SK-N-SH treated with all-trans-retinoic acid at 6 μM for 48 hours (cell line): ENCODE measurements around the gene PGPEP1.

Source experiments
- ATAC-seq: fragments of 200-7000 bp; cut with Tn5 transposase; 3 replicates; pipeline ENCODE4 v1.9.1; 2020; ENCODE audit warnings: mild to moderate bottlenecking, moderate library complexity
- BACH2 ChIP-seq: fragments of 250-450 bp; sonication (Bioruptor Pico); IDR thresholded peaks from 2 replicates; pipeline ENCODE4 v1.9.0; 2021; ENCODE audit warnings: mild to moderate bottlenecking, borderline replicate concordance
- CSDC2 ChIP-seq: fragments of 250-450 bp; sonication (Bioruptor Pico); IDR thresholded peaks from 2 replicates; pipeline ENCODE4 v1.5.0; 2020; ENCODE audit warnings: mild to moderate bottlenecking, moderate library complexity
- ESRRG ChIP-seq: fragments of 250-450 bp; sonication (Bioruptor Pico); IDR thresholded peaks from 2 replicates; pipeline ENCODE4 v1.6.1; 2021; ENCODE audit warnings: mild to moderate bottlenecking
- GLIS3 ChIP-seq: fragments of 250-450 bp; sonication (Bioruptor Pico); IDR thresholded peaks from 2 replicates; pipeline ENCODE4 v1.5.0; 2020; ENCODE audit warnings: mild to moderate bottlenecking, moderate library complexity
- ISL1 ChIP-seq: fragments of 250-450 bp; sonication (Bioruptor Pico); IDR thresholded peaks from 2 replicates; pipeline ENCODE4 v2.1.2; 2022; ENCODE audit warnings: mild to moderate bottlenecking, moderate library complexity
- OSR1 ChIP-seq: fragments of 250-450 bp; sonication (Bioruptor Pico); IDR thresholded peaks from 2 replicates; pipeline ENCODE4 v1.8.0; 2022; ENCODE audit warnings: moderate library complexity, mild to moderate bottlenecking, inconsistent platforms
- PPARA ChIP-seq: fragments of 250-450 bp; sonication (Bioruptor Pico); IDR thresholded peaks from 2 replicates; pipeline ENCODE4 v1.5.0; 2020; ENCODE audit warnings: mild to moderate bottlenecking, borderline replicate concordance
- TCF4 ChIP-seq: fragments of 250-450 bp; sonication (Bioruptor Pico); IDR thresholded peaks from 2 replicates; pipeline ENCODE4 v1.8.0; 2021; ENCODE audit warnings: mild to moderate bottlenecking, moderate library complexity, borderline replicate concordance
- TOX ChIP-seq: fragments of 250-450 bp; sonication (Bioruptor Pico); IDR thresholded peaks from 2 replicates; pipeline ENCODE4 v1.8.0; 2021; ENCODE audit warnings: mild to moderate bottlenecking, moderate library complexity, borderline replicate concordance
- ZC3H10 ChIP-seq: fragments of 250-450 bp; sonication (Bioruptor Pico); IDR thresholded peaks from 2 replicates; pipeline ENCODE4 v1.5.1; 2021; ENCODE audit warnings: mild to moderate bottlenecking, moderate library complexity
- ZFP3 ChIP-seq: fragments of 250-450 bp; sonication (Bioruptor Pico); IDR thresholded peaks from 2 replicates; pipeline ENCODE4 v1.5.0; 2020; ENCODE audit warnings: mild to moderate bottlenecking, moderate library complexity
- ZFP30 ChIP-seq: fragments of 450-650 bp; formaldehyde crosslinking; IDR thresholded peaks from 2 replicates; pipeline ENCODE4 v1.5.0; 2022; ENCODE audit warnings: mild to moderate bottlenecking, moderate library complexity
- ZNF565 ChIP-seq: fragments of 450-650 bp; formaldehyde crosslinking; conservative IDR thresholded peaks from 2 replicates; pipeline ENCODE4 v1.5.0; 2020; ENCODE audit warnings: low read depth, mild to moderate bottlenecking, moderate library complexity
- ZNF70 ChIP-seq: fragments of 450-650 bp; formaldehyde crosslinking; IDR thresholded peaks from 2 replicates; pipeline ENCODE4 v1.5.0; 2020; ENCODE audit warnings: mild to moderate bottlenecking, moderate library complexity
- ZNF8 ChIP-seq: fragments of 450-650 bp; formaldehyde crosslinking; IDR thresholded peaks from 2 replicates; pipeline ENCODE4 v1.5.0; 2020; ENCODE audit warnings: mild to moderate bottlenecking, moderate library complexity
- TF ChIP-seq, protein P1 (sequence below): fragments of 250-450 bp; sonication (Bioruptor Pico); IDR thresholded peaks from 2 replicates; pipeline ENCODE4 v1.8.0; 2021; ENCODE audit warnings: low read depth, mild to moderate bottlenecking, moderate library complexity, borderline replicate concordance
- TF ChIP-seq, protein P2 (sequence below): fragments of 250-450 bp; sonication (Bioruptor Pico); IDR thresholded peaks from 2 replicates; pipeline ENCODE4 v1.5.1; 2020; ENCODE audit warnings: low read depth, mild to moderate bottlenecking, moderate library complexity
- TF ChIP-seq, protein P3 (sequence below): fragments of 250-450 bp; sonication (Bioruptor Pico); IDR thresholded peaks from 2 replicates; pipeline ENCODE4 v1.8.0; 2020; ENCODE audit warnings: mild to moderate bottlenecking, moderate library complexity, borderline replicate concordance
- TF ChIP-seq, protein P4 (sequence below): fragments of 250-450 bp; sonication (Bioruptor Pico); IDR thresholded peaks from 2 replicates; pipeline ENCODE4 v1.5.0; 2020; ENCODE audit warnings: mild to moderate bottlenecking, moderate library complexity

The PGPEP1 gene

DNA sequence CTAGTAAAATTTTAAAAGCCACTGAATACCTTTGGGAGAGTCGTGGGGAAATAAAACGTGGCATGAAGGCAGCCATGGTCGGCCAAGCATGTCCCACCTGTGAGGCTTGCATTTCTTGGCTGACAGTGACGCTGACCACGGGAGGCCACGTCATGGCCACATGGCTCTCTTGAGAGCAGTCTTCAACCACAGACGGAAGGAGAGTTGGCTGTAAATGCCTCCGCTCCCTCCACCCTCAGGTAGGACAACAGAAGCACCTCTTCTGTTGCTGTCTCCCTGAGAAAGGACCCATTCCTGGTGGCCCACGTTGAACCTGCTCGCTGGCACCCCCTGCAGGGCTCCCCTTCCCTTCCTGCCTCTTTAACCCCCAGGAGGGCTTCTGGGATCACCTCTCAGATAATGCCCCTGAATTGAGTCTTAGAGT is 67.7 kb downstream of the PGPEP1 start:
- no peak for TF ChIP-seq ZFP3
- TF ChIP-seq, all 23 proteins: peak for 0
- ATAC-seq: peak; percentile 35; the same call in 2 of the 3 replicates

DNA sequence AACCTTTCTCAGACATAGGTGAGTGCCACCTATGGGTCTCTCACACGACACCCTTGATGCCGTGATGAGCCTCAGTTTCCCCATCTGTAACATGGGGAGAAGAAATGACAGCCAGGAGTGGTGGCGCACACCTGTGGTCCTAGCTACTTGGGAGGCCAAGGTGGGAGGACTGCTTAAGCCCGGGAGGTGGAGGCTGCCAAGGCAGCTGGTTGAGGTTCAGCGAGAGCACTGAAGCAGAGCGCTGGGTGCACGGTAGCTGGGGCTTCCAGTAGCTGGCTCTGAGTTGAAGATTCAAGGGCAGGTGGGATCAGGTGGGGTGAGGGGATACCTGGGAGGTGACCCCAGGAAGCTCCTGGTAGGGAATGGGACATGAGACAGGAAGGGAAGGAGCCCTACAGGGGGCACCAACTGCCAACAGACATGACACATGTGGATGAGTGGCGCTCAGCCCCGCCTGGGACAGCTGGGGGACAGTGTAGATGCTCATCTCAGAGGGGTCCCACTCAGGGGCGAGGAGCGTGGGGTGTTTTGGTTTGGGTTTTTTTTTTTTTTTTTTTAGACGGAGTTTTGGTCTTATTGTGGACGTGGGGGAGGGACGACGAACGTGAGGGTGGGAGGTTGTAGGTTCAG is 72.3 kb downstream of the PGPEP1 start:
- no peak for TF ChIP-seq ZNF70 (CRISPR knock-in tag)
- TF ChIP-seq ZC3H10 (CRISPR knock-in tag): no peak
- TF ChIP-seq ZNF565 (CRISPR knock-in tag): no peak
- no peak for TF ChIP-seq ZNF8 (CRISPR knock-in tag)
- no peak for TF ChIP-seq ESRRG (CRISPR knock-in tag)
- TF ChIP-seq ISL1 (CRISPR knock-in tag): no peak
- no peak for TF ChIP-seq OSR1 (CRISPR knock-in tag)
- TF ChIP-seq, protein P1, sequence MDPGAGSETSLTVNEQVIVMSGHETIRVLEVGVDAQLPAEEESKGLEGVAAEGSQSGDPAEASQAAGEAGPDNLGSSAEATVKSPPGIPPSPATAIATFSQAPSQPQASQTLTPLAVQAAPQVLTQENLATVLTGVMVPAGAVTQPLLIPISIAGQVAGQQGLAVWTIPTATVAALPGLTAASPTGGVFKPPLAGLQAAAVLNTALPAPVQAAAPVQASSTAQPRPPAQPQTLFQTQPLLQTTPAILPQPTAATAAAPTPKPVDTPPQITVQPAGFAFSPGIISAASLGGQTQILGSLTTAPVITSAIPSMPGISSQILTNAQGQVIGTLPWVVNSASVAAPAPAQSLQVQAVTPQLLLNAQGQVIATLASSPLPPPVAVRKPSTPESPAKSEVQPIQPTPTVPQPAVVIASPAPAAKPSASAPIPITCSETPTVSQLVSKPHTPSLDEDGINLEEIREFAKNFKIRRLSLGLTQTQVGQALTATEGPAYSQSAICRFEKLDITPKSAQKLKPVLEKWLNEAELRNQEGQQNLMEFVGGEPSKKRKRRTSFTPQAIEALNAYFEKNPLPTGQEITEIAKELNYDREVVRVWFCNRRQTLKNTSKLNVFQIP (CRISPR knock-in tag): no peak
- no peak for TF ChIP-seq ZFP30 (CRISPR knock-in tag)
- TF ChIP-seq PPARA (CRISPR knock-in tag): no peak
- TF ChIP-seq GLIS3: no peak
- TF ChIP-seq, protein P2, sequence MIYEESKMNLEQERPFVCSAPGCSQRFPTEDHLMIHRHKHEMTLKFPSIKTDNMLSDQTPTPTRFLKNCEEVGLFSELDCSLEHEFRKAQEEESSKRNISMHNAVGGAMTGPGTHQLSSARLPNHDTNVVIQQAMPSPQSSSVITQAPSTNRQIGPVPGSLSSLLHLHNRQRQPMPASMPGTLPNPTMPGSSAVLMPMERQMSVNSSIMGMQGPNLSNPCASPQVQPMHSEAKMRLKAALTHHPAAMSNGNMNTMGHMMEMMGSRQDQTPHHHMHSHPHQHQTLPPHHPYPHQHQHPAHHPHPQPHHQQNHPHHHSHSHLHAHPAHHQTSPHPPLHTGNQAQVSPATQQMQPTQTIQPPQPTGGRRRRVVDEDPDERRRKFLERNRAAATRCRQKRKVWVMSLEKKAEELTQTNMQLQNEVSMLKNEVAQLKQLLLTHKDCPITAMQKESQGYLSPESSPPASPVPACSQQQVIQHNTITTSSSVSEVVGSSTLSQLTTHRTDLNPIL (CRISPR knock-in tag): no peak
- TF ChIP-seq TCF4 (CRISPR knock-in tag): no peak
- TF ChIP-seq CSDC2 (CRISPR knock-in tag): no peak
- no peak for TF ChIP-seq TOX (CRISPR knock-in tag)
- TF ChIP-seq BACH2 (CRISPR knock-in tag): no peak
- TF ChIP-seq, protein P3, sequence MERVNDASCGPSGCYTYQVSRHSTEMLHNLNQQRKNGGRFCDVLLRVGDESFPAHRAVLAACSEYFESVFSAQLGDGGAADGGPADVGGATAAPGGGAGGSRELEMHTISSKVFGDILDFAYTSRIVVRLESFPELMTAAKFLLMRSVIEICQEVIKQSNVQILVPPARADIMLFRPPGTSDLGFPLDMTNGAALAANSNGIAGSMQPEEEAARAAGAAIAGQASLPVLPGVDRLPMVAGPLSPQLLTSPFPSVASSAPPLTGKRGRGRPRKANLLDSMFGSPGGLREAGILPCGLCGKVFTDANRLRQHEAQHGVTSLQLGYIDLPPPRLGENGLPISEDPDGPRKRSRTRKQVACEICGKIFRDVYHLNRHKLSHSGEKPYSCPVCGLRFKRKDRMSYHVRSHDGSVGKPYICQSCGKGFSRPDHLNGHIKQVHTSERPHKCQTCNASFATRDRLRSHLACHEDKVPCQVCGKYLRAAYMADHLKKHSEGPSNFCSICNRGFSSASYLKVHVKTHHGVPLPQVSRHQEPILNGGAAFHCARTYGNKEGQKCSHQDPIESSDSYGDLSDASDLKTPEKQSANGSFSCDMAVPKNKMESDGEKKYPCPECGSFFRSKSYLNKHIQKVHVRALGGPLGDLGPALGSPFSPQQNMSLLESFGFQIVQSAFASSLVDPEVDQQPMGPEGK (CRISPR knock-in tag): no peak
- TF ChIP-seq, protein P4, sequence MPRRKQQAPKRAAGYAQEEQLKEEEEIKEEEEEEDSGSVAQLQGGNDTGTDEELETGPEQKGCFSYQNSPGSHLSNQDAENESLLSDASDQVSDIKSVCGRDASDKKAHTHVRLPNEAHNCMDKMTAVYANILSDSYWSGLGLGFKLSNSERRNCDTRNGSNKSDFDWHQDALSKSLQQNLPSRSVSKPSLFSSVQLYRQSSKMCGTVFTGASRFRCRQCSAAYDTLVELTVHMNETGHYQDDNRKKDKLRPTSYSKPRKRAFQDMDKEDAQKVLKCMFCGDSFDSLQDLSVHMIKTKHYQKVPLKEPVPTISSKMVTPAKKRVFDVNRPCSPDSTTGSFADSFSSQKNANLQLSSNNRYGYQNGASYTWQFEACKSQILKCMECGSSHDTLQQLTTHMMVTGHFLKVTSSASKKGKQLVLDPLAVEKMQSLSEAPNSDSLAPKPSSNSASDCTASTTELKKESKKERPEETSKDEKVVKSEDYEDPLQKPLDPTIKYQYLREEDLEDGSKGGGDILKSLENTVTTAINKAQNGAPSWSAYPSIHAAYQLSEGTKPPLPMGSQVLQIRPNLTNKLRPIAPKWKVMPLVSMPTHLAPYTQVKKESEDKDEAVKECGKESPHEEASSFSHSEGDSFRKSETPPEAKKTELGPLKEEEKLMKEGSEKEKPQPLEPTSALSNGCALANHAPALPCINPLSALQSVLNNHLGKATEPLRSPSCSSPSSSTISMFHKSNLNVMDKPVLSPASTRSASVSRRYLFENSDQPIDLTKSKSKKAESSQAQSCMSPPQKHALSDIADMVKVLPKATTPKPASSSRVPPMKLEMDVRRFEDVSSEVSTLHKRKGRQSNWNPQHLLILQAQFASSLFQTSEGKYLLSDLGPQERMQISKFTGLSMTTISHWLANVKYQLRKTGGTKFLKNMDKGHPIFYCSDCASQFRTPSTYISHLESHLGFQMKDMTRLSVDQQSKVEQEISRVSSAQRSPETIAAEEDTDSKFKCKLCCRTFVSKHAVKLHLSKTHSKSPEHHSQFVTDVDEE (CRISPR knock-in tag): no peak
- no peak for ATAC-seq

DNA sequence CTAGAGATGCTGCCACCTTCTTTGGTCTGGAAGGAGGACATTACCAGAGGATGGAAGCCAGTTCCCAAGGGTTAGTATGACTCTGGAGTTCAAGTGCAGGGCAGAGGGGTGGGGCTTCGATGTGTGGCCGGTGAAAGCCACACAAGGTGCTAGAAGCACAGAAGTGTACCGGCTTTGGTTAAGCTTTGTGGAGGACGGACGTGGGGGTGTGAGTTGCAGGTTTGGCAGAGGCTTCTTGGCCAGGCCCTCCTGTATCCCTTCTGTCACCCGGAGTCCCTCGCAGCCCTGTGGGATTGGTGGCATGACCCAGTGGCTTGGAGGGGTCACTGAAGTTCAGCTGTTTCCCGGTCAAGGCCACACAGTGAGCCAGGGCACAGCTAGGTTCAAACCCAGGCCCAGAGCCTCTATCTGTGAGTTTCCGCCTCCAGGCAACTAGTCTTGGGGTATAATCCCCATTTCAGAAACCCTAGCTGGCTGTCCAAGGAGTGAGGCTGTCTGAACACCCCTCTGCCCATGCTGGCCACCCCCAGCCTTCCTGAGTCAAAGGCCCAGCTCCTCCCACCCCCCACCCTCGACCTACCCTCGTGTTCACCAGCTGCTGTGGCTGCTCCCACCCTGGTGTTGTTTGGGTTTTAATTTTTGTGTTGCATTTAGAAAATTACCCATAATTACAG is 74.2 kb downstream of the PGPEP1 start:
- TF ChIP-seq, protein P4 (CRISPR knock-in tag): no peak
- ATAC-seq: no peak
